GM19328 (cell line): ENCODE data around the gene RPS15.
"Not testable (repeated sequence)": the region's sequence is repeated elsewhere in the genome, so short reads cannot be mapped to it uniquely, and the experiment has no call there.

Experiments
- ATAC-seq: cut with Tn5 transposase; IDR thresholded peaks from one replicate; pipeline ENCODE4 v1.9.1; 2021; ENCODE audit warnings: mild to moderate bottlenecking, moderate library complexity; ENCODE audit not compliant: unreplicated experiment

The RPS15 gene

DNA sequence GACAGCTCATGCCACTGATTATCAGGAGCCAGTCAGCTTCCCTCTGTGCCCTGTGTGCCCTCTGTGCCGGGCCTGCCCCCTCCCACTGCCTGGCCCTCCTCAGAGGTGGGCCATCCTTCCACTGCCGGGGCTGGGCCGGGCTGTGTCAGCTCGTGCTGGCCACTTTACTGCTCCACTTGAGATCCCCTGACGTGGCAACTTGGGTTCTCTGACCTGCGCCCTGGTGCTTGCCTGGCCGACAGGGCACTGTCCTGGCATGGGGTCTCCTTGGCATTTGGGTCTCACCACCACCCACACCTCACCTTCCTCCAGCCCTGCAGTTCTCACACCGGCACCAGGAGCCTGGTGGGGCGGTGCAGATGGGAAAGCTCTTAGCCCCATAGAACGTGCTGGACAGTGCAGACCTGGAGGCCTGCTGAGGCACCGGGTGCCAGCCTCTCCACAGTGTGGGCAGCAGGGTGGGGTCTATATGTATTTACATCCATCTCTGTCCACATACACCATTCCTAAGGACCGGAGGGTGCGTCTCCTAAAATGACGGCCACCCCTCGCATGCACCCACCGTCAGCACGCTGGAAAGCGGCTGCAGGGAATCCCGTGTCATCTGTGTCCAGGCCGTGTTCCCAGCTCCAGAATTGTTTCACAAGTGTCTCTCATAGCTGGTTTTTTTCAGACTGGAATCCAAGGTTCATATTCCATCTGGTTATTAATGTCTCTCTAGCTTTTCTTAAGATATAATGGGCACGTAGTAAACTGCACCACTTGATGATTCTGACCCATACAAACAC lies 19.1 kb upstream of the RPS15 start:
- ATAC-seq: no peak

DNA sequence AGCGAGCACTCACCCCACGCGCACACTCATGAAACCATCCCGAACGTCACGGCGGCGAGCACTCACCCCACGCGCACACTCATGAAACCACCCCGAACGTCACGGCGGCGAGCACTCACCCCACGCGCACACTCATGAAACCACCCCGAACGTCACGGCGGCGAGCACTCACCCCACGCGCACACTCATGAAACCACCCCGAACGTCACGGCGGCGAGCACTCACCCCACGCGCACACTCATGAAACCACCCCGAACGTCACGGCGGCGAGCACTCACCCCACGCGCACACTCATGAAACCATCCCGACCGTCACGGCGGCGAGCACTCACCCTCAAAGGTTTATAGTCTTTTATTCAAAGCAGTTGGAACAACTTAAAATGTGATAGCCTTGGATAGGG lies 18.1 kb upstream of the RPS15 start:
- not testable (repeated sequence) for ATAC-seq

DNA sequence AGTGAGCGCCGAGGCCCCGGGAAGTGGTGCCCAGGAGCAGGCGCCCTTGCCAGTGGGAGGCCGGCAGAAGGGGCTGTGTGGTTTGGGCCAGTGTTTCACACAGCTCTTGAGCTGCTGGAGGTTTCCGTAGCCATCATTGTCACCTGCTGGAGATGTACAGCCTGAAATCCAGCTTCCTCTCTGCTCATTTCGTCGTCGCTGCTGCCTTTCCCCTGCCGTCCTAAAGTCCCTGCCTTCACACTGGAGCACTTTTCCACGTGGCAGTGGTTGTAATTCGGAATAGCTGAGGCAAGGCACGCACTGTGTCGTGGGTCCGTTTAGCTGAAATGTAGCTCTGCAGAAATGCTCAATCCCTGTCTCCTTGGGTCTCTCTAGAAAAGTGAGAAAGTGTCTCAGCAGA lies 17.6 kb upstream of the RPS15 start:
- ATAC-seq: no peak

DNA sequence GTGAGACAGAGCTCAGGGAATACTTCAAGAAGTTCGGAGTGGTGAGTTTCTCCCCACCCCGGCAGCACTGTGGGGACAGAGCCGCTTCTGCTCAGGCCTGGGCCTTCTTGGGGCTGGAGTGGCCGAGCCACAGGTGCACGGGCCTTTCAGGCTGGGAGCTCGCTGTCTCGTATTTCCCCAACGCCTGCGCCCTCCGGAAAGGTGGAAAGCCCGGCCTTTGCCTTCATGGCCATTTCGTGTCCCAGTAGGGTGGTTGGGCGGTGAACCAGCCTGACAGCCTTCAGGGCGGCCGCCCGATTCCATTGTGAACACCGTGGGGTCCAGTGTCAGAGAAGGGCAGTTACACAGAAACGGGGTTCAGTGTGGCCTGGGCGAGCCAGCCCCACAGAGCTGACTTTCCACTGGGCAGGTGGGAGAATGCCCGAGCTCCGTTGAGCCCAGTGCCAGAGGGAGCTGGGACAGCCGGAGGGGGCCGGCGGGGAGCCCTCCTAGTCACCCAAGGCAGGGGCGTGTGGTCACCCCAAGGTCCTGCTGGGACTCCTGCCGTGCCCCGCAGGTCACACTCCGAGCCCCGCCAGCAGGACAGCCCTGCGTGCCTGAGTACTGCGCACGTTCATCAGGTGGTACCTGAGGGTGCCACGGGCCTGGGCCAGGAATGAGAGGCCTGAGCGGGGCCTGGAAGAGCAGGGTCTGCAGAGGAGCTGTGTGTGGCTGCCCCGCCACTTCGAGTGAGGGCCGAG lies 16.8 kb upstream of the RPS15 start:
- ATAC-seq: no peak

DNA sequence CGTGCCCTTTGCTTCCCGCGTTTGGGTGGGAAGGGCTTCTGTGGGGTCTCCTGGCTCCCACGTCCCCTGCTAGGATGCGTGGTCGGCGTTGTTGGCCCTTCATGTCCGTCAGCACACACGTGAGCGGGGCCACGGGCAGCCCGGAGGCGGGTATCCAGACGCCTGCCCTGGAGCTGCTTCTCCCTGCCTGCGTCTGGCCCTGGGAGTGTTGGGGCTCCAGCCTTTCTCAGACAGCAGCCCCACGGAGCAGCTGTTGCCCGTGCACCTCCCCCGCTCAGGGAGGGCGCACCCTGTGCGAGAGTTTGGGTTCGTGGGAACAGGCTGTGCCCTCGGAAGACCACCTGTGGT lies 16.3 kb upstream of the RPS15 start:
- no peak for ATAC-seq

DNA sequence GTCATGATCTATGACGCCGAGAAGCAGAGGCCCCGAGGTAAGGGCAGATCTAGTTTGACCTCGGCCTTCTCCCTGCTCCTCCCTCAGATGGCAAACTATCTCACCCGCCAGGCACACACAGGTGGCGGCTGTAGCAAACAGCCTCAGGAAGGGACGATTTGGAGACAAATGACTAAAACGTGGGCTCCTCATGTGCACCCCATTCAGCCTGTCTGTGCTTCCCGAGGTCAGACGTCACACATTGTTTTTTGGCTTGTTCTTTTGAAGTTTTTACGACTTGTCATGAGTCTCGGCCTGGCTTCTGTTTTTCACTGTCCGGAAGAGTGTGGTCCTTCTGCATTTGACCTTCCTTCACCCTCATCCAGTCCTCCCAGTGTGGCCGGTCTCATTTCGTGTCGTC lies 15.8 kb upstream of the RPS15 start:
- ATAC-seq: no peak

DNA sequence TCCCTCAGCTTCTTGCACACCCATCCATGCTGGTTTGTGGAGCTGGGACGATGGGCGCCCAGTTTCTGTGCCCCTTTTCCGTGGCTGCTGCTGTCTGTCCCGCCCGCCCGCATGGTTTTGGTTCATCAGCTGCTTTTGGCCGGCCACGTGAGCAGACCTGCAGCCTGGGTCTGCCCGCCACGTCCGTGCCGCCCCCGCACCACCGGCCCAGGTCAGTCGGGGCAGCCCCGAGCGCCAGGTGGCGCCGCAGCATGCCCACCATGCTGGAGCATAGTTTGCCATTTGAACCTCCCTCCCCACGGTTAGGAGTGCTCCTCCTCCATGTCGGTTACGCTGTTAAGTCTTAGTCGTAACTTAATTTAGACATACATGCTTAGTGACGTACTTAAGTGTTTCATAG lies 15.3 kb upstream of the RPS15 start:
- ATAC-seq: no peak

DNA sequence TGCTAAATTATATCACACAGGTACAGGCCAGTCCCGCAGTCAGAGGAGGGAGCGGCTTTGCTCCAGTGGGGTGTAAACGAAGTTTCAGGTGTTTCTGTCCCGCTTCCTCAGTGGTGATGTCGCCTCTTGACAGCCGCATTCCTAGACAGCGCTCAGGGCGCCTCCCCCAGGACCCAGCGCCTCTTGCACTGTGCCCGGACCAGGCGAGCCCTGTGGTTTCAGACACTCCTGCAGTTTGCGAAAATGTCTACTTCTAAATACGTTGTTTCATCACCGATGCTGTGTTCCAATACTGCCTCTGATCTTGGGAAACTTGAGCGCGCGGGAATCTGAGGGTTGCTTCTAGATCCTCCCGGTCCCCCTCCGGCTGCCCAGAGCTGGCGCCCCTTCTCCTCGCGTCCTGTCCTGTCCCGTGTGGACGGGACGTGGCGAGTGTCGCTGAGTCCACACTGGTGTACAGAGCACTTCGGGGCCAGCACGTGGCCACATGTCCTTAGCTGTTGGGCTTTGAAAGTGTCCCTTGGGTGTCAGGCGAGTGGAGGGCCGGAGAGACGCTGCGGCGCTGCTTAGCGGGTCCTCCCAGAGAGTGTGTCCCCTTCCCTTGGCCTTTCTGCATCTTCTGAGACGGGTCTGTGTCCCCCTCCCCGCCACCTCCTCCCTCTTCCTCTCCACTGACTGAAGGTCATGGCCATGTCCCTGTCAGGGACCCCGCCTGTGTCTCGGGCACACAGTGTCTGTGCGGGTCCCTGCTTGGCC lies 14.6 kb upstream of the RPS15 start:
- no peak for ATAC-seq

DNA sequence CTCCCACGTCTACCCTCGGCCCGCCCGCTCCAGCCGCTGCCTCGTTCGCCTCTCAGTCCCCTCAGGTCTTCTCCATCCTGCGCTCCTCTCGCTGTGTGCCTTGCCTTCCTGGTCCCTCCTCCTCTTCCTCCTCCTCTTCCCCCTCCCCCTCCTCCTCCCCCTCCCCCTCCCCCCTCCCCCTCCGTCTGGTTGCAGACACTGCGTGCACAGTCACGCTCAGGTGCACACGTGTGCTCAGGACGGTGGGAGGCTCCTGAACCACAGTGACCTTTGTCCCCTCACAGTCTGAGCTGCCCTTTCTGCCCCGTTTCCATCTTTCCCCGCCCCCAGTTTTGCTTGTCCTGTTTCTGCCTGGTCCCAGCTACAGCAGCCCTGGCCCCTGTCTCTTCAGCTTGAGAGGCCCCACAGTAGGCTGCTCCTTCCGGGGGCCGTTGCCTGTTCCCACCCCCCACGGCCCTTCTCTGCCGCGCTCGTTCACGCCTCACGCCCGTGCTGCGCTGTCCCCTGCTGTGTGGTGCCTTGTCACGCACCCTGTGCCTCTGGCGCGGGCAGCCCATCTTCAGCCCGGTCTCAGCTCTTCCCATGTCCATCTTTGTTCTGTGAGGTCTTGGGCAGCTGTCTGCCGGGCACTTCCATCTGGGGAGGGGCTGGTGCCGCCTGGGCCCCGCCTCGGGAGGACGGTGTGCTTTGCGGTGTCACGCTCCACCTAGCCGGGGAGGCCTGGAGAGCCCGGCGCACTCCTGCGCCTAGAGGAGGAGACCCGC lies 13.8 kb upstream of the RPS15 start:
- no peak for ATAC-seq

DNA sequence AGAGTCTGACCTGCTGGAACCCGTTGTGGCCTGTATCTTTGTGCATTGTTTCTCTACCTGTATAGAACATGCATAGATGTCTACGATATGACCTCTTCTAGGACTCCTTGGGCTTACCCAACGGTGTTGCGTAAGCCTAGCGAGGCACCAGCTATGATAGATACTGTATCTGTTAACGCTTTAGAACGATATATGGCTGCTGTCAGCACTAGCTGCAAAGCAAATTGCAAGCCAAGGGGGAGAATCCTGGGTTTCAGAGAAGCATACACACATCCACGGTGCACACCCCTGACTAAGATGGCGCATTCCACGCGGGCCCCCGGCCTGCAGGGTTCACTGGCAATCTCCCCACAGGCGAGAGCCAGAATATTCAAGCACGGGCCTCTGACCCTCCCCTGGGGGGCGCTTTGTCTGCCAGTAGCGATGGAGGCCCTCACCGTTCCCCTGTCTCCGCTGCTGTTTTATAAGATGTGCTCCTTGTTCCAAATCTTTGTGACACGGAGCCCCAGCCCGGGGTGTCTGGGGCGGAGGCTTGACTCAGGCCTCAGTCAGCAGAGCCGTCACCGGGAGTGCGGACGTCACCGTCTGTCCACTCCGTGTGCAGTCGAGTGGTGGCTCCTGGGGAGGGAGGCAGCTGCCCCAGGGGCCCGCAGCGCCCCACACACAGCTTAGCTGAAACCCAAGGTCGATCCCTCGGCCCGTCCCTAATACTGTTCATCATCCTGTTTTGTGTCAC lies 12.9 kb upstream of the RPS15 start:
- ATAC-seq: no peak

DNA sequence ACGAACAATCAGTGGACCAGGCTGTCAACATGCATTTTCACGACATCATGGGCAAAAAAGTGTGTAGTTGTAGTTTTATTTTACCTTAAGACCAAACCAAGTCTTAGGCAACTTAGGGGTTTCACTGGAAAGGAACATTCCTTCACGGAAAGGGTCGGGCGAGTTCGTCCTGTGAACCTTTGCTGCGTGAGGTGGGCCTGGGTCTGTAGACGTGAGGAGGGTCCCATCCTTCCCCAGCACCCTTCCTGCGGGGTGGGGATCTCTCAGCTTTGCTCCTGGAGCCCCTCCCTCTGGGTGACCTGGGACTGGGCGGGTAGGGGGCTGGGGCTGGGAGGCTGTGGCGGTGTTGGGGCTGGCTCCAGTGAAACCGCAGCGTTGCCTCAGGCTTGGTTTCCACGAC lies 12.3 kb upstream of the RPS15 start:
- ATAC-seq: no peak

DNA sequence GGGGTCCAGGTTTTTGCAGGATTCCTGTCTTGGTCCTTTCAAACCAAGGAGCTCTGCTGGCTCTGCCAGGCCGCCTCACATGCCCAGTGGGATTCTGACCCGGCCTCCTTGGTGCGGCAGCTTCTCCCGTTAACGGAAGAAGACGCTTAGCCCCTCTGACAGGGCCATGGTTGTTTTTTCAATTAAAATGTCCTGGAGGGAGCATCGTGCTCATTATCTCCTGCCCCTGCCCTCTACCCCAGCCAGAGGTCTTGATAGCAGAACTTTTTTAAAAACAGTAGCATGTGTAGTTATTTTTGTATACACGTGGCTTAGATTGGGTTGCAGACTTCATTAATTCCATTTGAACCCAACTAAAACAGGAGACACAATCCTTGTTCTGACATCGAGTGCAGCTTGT lies 11.5 kb upstream of the RPS15 start:
- ATAC-seq: no peak

DNA sequence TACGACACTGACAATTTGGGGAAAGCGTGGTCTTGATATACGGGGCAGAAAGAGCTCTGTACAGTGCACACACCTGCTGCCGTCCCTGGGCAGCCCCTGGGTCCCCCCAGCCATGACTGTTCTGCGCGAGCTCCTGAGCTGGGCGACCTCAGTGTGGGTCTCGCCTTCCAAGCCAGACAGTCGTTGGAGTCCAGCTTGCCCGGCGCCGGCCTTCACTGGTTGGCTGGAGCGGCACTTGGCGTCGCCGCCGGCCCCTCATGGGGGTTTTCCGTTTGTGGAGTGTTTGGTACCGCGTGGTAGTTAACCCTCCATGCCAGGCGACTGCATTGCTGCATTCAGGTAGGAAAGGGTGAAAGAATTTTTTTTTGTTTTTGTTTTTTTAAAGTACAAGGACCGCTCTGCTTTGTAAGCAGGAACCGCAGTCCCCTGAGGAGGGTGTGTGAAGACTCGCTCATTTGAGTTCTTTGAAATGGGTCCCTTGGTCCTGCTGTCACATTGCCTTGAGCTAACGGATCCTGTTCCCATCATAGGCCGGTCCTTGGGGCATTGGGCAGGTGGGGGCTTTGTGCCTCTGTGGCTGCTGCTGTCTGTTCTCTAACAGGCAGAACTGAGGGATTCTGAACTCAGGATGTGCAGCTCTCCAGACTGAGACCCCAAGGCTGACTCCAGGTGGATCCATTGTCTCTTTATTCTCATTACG lies 10.8 kb upstream of the RPS15 start:
- ATAC-seq: no peak

DNA sequence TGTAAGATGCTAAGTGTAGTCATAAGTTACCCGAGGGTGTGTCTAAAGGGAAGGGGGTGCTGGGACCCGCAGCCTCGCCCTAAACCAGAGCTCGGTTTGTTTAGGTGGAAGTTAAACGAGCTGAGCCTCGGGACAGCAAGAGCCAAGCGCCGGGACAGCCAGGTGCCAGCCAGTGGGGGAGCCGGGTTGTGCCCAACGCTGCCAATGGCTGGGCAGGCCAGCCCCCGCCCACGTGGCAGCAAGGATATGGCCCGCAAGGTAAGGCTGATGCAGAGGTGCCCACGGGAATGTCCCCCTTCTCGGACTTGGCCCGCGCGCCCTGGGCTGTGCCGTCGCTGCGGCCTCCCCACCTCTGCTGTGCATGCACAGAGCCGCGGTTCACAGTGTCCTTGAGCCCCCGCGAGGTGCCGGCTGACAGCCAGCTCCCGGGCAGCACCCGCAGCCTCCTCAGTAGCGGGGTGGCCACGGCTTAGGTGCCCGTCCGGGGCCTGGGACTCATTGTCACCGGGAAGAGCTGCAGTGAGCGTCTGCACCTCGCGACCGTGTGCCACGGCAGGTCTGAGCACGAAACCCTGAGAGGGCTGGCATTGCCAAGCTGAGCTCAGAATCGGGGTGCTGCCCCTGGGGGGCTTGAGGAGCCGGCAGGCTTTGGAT lies 9.3 kb upstream of the RPS15 start:
- no peak for ATAC-seq

DNA sequence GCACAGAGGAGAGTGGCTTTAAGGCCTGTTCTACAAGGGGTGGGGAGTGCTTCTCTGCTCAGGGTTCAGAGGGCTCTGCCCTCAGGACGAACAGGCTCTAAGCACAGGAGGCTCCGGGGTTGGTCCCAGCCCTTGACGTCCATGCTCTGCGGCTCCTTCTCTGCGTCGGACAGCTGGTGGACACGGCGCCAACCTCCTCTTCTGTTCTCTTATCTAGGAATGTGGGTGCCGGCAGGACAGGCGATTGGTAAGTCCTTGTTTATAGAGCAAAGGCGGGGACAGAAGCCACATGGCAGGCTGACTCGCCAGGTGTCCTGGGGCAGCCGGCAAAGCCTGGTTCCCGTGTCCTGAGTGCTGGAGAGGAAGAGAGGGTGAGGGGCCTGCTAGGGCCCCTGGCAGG lies 8.4 kb upstream of the RPS15 start:
- no peak for ATAC-seq

DNA sequence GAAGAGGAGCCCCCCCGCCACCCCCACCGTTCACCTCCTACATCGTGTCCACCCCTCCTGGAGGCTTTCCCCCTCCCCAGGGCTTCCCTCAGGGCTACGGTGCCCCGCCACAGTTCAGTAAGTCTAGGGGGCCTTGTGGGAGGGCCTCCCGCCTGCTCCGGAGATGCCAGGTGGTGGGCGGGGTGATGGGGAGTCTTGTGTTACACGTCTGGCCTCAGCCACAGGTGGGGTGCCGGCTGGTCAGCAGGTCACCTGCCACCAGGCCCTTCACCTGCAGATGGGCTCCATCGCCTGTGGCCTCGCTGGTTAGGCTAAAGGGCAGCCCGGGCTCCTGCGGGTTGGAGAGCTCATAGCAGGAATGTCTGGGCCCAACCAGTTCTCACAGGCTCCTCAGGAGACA lies 8.0 kb upstream of the RPS15 start:
- ATAC-seq: no peak

DNA sequence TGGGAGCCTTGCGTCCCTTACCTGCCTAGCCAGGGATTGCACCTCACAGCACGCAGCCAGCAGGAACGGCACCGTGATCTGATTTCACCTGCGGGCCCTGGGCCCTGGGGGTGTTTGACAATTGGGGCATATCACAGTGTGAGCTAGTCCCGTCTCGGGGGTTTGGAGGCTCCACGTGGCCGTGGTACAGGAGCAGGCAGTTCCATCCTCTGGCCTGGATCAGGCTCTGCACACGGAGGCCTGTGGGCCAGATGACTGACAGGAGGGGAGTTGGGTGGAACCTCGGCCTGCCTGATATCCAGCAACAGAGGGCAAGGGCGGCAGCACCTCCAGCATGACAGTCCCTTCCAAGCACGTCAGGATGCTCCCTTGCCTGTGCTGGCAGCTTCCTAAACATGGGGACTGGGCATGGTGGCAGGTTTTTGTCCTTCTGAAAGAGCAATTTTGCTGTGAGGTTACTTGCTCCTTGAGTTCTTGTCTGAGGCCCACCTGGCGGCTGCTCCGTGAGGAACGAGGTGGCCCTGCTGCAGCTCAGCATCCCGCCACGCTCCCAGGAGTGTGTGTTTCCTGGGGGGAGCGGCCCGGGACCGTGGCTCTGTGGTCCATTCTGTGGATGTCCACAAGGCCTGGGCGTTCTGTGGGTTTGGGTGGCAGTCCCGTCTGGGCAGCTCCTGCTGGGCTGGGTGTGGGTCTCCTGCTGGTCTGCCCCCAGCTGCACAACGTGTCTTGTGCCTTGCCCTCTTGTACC lies 6.3 kb upstream of the RPS15 start:
- ATAC-seq: no peak

DNA sequence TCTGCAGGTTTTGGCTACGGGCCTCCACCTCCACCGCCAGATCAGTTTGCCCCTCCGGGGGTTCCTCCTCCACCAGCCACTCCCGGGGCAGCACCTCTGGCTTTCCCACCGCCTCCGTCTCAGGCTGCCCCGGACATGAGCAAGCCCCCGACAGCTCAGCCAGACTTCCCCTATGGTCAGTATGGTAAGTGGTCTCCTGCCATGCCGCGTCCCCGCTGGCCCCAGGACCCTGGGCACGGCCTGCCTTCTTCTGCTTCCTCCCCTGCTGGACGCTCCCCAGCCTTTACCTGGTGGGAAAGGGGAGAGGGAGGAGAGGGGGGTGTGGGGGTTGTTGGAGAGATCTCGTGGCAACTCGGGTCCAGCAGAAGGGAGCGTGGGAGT lies 5.7 kb upstream of the RPS15 start:
- no peak for ATAC-seq
